K562 (cell line): ENCODE measurements around the gene TTYH2. TPM values are rescaled to one million over a fixed set of nuclear protein-coding genes. Genes with fewer than 3 reads are reported as not detected.

Experiments
- ADNP ChIP-seq: fragments of 200-800 bp; sonication (Bioruptor generic); IDR thresholded peaks from 2 replicates; pipeline ENCODE4 v1.6.1; 2016; ENCODE audit warnings: missing genetic modification characterization, missing compliant biosample characterization
- ARID1B ChIP-seq: fragments of 450-650 bp; IDR thresholded peaks from 2 replicates; pipeline ENCODE4 v1.6.1; 2016; ENCODE audit warnings: antibody characterized with exemption, mild to moderate bottlenecking, inconsistent platforms
- CBFA2T2 ChIP-seq: fragments of 450-650 bp; conservative IDR thresholded peaks from 2 replicates; pipeline ENCODE4 v1.6.1; 2017; ENCODE audit warnings: mild to moderate bottlenecking
- ELF2 ChIP-seq: fragments of 250-450 bp; sonication (Bioruptor Pico); IDR thresholded peaks from 2 replicates; pipeline ENCODE4 v1.5.0; 2021; ENCODE audit warnings: mild to moderate bottlenecking
- ETV5 ChIP-seq: sonication (generic); formaldehyde crosslinking; IDR thresholded peaks from 2 replicates; pipeline ENCODE4 v1.4.0; 2020; ENCODE audit warnings: low read depth, mild to moderate bottlenecking, missing genetic modification reagents
- FOXA3 ChIP-seq, 2 experiments: fragments of 450-650 bp in 1 of 2; sonication (generic) in 1 of 2; formaldehyde crosslinking; IDR thresholded peaks in 1 of 2; conservative IDR thresholded peaks in 1 of 2; 2 replicates each; pipeline versions ENCODE4 v1.4.0 to v1.8.0; 2020 to 2022; ENCODE audit warnings: mild to moderate bottlenecking in 2 of 2, missing genetic modification reagents in 1 of 2
- ID3 ChIP-seq, 2 experiments: fragments of 250-450 bp in 1 of 2; fragments of 450-650 bp in 1 of 2; sonication (Bioruptor Pico) in 1 of 2; IDR thresholded peaks; 2 replicates each; pipeline versions ENCODE4 v1.6.1 to v1.8.0; 2016 to 2021; ENCODE audit warnings: mild to moderate bottlenecking in 2 of 2, moderate library complexity in 2 of 2, missing compliant biosample characterization in 1 of 2, missing genetic modification characterization in 1 of 2
- KLF16 ChIP-seq: IDR thresholded peaks from 2 replicates; pipeline ENCODE4 v1.6.1; 2016; ENCODE audit warnings: antibody characterized with exemption
- L3MBTL2 ChIP-seq: fragments of 450-650 bp; IDR thresholded peaks from 2 replicates; pipeline ENCODE4 v1.6.1; 2016; ENCODE audit warnings: mild to moderate bottlenecking, moderate library complexity
- MEF2A ChIP-seq: IDR thresholded peaks from 2 replicates; pipeline ENCODE4 v1.6.1; 2011; ENCODE audit warnings: low read depth, mild to moderate bottlenecking, low read length, moderate library complexity; ENCODE audit not compliant: control insufficient read depth
- NCOA4 ChIP-seq: fragments of 450-650 bp; IDR thresholded peaks from 2 replicates; pipeline ENCODE4 v1.6.1; 2018; ENCODE audit warnings: mild to moderate bottlenecking; ENCODE audit not compliant: partially characterized antibody
- NR4A1 ChIP-seq, 2 experiments: fragments of 250-450 bp in 1 of 2; fragments of 450-650 bp in 1 of 2; sonication (Bioruptor Pico) in 1 of 2; IDR thresholded peaks; 2 replicates each; pipeline versions ENCODE4 v1.4.0 to v1.6.1; 2016 to 2020; ENCODE audit warnings: mild to moderate bottlenecking in 2 of 2, missing compliant biosample characterization in 1 of 2, missing genetic modification characterization in 1 of 2, moderate library complexity in 1 of 2
- PHF8 ChIP-seq: fragments of 200-600 bp; sonication (generic); IDR thresholded peaks from 2 replicates; pipeline ENCODE4 v1.6.1; 2012; ENCODE audit warnings: mixed run types, mild to moderate bottlenecking, inconsistent platforms, low read length, moderate library complexity, borderline replicate concordance
- RBM22 ChIP-seq: fragments of 200-400 bp; formaldehyde crosslinking; IDR thresholded peaks from 2 replicates; pipeline ENCODE4 v1.6.1; 2018; ENCODE audit warnings: low read length, low read depth; ENCODE audit not compliant: poor library complexity, severe bottlenecking
- RFX1 ChIP-seq: fragments of 450-650 bp; IDR thresholded peaks from 2 replicates; pipeline ENCODE4 v1.6.1; 2016; ENCODE audit warnings: mild to moderate bottlenecking, moderate library complexity
- SIRT6 ChIP-seq: IDR thresholded peaks from one replicate; pipeline ENCODE4 v1.6.1; 2012; ENCODE audit warnings: low read depth, mild to moderate bottlenecking, control low read depth, inconsistent platforms, low read length, moderate library complexity
- SMAD1 ChIP-seq: fragments of 150-350 bp; IDR thresholded peaks from 2 replicates; pipeline ENCODE4 v1.6.1; 2014; ENCODE audit warnings: low read length, low read depth; ENCODE audit not compliant: partially characterized antibody
- SRF ChIP-seq, 2 experiments: fragments of 250-450, 450-650 bp in 1 of 2; sonication (Bioruptor Pico) in 1 of 2; sonication (generic) in 1 of 2; formaldehyde crosslinking; IDR thresholded peaks; 2 replicates each; pipeline versions ENCODE4 v1.5.0 to v1.5.1; 2020 to 2022; ENCODE audit warnings: mild to moderate bottlenecking in 1 of 2, missing genetic modification reagents in 1 of 2
- TAL1 ChIP-seq: fragments of 450-650 bp; IDR thresholded peaks from 2 replicates; pipeline ENCODE4 v1.6.1; 2016; ENCODE audit warnings: mild to moderate bottlenecking
- TCFL5 ChIP-seq: fragments of 250-450 bp; sonication (Bioruptor Pico); conservative IDR thresholded peaks from 2 replicates; pipeline ENCODE4 v1.6.1; 2021; ENCODE audit warnings: mild to moderate bottlenecking, moderate library complexity, matching md5 sums
- ZFP91 ChIP-seq: sonication (generic); formaldehyde crosslinking; IDR thresholded peaks from 2 replicates; pipeline ENCODE4 v1.8.0; 2022; ENCODE audit warnings: mild to moderate bottlenecking, missing genetic modification reagents
- ZNF124 ChIP-seq: sonication (generic); formaldehyde crosslinking; IDR thresholded peaks from 2 replicates; pipeline ENCODE4 v1.8.1; 2022; ENCODE audit warnings: missing genetic modification reagents
- ZNF239 ChIP-seq: fragments of 250-450 bp; sonication (Bioruptor Pico); IDR thresholded peaks from 2 replicates; pipeline ENCODE4 v1.4.0; 2020; ENCODE audit warnings: mild to moderate bottlenecking
- ZNF561 ChIP-seq: fragments of 450-650 bp; formaldehyde crosslinking; conservative IDR thresholded peaks from 2 replicates; pipeline ENCODE4 v1.4.0; 2020; ENCODE audit warnings: mild to moderate bottlenecking, moderate library complexity
- ZNF780A ChIP-seq: fragments of 250-450 bp; sonication (Bioruptor Pico); IDR thresholded peaks from 2 replicates; pipeline ENCODE4 v1.5.0; 2021; ENCODE audit warnings: mild to moderate bottlenecking
- polyA plus RNA-seq, 8 experiments: library from polyadenylated mRNA; depleted of rRNA in 4 of 8; stranded (reverse) in 5 of 8; unstranded in 3 of 8; fragments of >200 nt; fragmentation: Nextera tagmentation in 2 of 8; fragmentation: Illumina TruSeq in 1 of 8; extraction: Ambion mirVana in 2 of 8; extraction: Trizol in 1 of 8; gene quantifications; 2 replicates each; pipeline versions ENCODE4 v1.2.1 to v1.2.3, GENCODE V29; 2011 to 2014; ENCODE audit warnings: inconsistent platforms in 1 of 8, missing spikeins in 1 of 8
- total RNA-seq, 7 experiments: library from RNA; depleted of rRNA in 6 of 7; stranded (reverse); fragments of >200 nt in 6 of 7; fragmentation: Illumina TruSeq in 2 of 7; extraction: Trizol in 2 of 7; gene quantifications; 2 replicates each; pipeline versions ENCODE4 v1.2.1 to v1.2.3, GENCODE V29; 2011 to 2021; ENCODE audit warnings: low replicate concordance in 1 of 7
- TF ChIP-seq, protein P1 (sequence below): sonication (generic); formaldehyde crosslinking; IDR thresholded peaks from 2 replicates; pipeline ENCODE4 v1.8.0; 2022; ENCODE audit warnings: mild to moderate bottlenecking, missing genetic modification reagents

The TTYH2 gene
- total and polyA plus RNA-seq, 9 of the 15 experiments (the other 6 are each of a cell fraction or from before 2014, with no cell fraction given) = 0.03 to 2.0 (median 0.91) TPM

GRCh38 chr17:74282587-74283370 lies 69.4 kb downstream of the TTYH2 start (continued):
- no peak for TF ChIP-seq ZFP91 (CRISPR knock-in tag)
- TF ChIP-seq TAL1 = peak; percentile 69
- no peak for TF ChIP-seq ZNF561 (CRISPR knock-in tag)
- TF ChIP-seq KLF16 = peak; percentile 70; the same call in 1 of the 2 replicates
- TF ChIP-seq ARID1B = peak; percentile 92
- TF ChIP-seq ID3 (CRISPR knock-in tag; IDR thresholded peaks at IDR 0.05) = no peak
- TF ChIP-seq ID3 (tag; IDR thresholded peaks at IDR 0.05) = 0 out of 2 replicates have a peak, but pooled peaks have one; percentile 16
- no peak for TF ChIP-seq ETV5 (CRISPR knock-in tag)
- no peak for TF ChIP-seq RBM22
- TF ChIP-seq SIRT6 = no peak
- TF ChIP-seq FOXA3 (CRISPR knock-in tag; conservative IDR thresholded peaks at IDR 0.05 in 1 of 2, IDR thresholded peaks at IDR 0.05 in 1 of 2) = peak; percentile 78 to 86; a peak in 3 of 4 replicates
- TF ChIP-seq ZNF780A = no peak
- TF ChIP-seq, protein P1, sequence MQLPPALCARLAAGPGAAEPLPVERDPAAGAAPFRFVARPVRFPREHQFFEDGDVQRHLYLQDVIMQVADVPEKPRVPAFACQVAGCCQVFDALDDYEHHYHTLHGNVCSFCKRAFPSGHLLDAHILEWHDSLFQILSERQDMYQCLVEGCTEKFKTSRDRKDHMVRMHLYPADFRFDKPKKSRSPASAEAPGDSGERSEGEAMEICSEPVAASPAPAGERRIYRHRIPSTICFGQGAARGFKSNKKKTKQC = 0 out of 2 replicates have a peak, but pooled peaks have one; percentile 28
- TF ChIP-seq CBFA2T2 = peak; percentile 76
- no peak for TF ChIP-seq ZNF239 (CRISPR knock-in tag)
- no peak for TF ChIP-seq NCOA4
- TF ChIP-seq RFX1 = no peak
- no peak for TF ChIP-seq ELF2
- TF ChIP-seq L3MBTL2 = 0 out of 2 replicates have a peak, but pooled peaks have one; percentile 10
- TF ChIP-seq MEF2A = no peak
- TF ChIP-seq SMAD1 = peak; percentile 63
- 0 out of 2 replicates have a peak, but pooled peaks have one; percentile 6 for TF ChIP-seq TCFL5 (CRISPR knock-in tag)
- TF ChIP-seq NR4A1 (CRISPR knock-in tag; IDR thresholded peaks at IDR 0.05) = no peak
- peak; percentile 67; the same call in 1 of the 2 replicates for TF ChIP-seq NR4A1 (tag; IDR thresholded peaks at IDR 0.05)
- TF ChIP-seq ZNF124 = no peak
- TF ChIP-seq SRF (CRISPR knock-in tag; IDR thresholded peaks at IDR 0.05) = peak; percentile 6 to 84; a peak in 2 of 4 replicates
- no peak for TF ChIP-seq PHF8
- TF ChIP-seq ADNP = peak; percentile 87
